NCI-H2029 (cell line): ENCODE data around the gene RPAP2.
"Not testable (repeated sequence)": the region's sequence is repeated elsewhere in the genome, so short reads cannot be mapped to it uniquely, and the experiment has no call there.

Experiments
- DNase-seq: peaks from one replicate; lab custom pipeline; 2025; lab: John Stamatoyannopoulos, UW

Gene RPAP2

GRCh38 chr1:92323473-92324453 is 24.9 kb downstream of the RPAP2 start:
- no peak for DNase-seq

GRCh38 chr1:92324784-92325183 is 25.9 kb downstream of the RPAP2 start:
- no peak for DNase-seq

GRCh38 chr1:92326681-92327080 is 27.8 kb downstream of the RPAP2 start:
- DNase-seq, result no peak

- no peak for DNase-seq
Observed at GRCh38 chr1:92327794-92328193, 28.9 kb downstream of the RPAP2 start.

- no peak for DNase-seq
Observed at GRCh38 chr1:92329347-92330129, 30.7 kb downstream of the RPAP2 start.

- no peak for DNase-seq
Observed at GRCh38 chr1:92333668-92334067, 34.8 kb downstream of the RPAP2 start.

GRCh38 chr1:92340154-92340553 is 41.3 kb downstream of the RPAP2 start:
- no peak for DNase-seq

- no peak for DNase-seq
Observed at GRCh38 chr1:92342401-92342800, 43.5 kb downstream of the RPAP2 start.

GRCh38 chr1:92343061-92343460 is 44.2 kb downstream of the RPAP2 start:
- no peak for DNase-seq

GRCh38 chr1:92346866-92347640 is 48.2 kb downstream of the RPAP2 start:
- DNase-seq, result no peak

- no peak for DNase-seq
Observed at GRCh38 chr1:92352856-92353255, 54.0 kb downstream of the RPAP2 start.

GRCh38 chr1:92354259-92354658 is 55.4 kb downstream of the RPAP2 start:
- DNase-seq, result no peak

- no peak for DNase-seq
Observed at GRCh38 chr1:92356956-92357355, 58.1 kb downstream of the RPAP2 start.

GRCh38 chr1:92359382-92359781 is 60.5 kb downstream of the RPAP2 start:
- DNase-seq, result not testable (repeated sequence)

- no peak for DNase-seq
Observed at GRCh38 chr1:92359986-92360385, 61.1 kb downstream of the RPAP2 start.

- DNase-seq, result no peak
Observed at GRCh38 chr1:92362970-92363369, 64.1 kb downstream of the RPAP2 start.

- no peak for DNase-seq
Observed at GRCh38 chr1:92363401-92363800, 64.5 kb downstream of the RPAP2 start.

GRCh38 chr1:92365378-92366039 is 66.7 kb downstream of the RPAP2 start:
- DNase-seq, result no peak

GRCh38 chr1:92366040-92366395 is 67.2 kb downstream of the RPAP2 start:
- no peak for DNase-seq

GRCh38 chr1:92367496-92367895 is 68.6 kb downstream of the RPAP2 start:
- no peak for DNase-seq

- DNase-seq, result no peak
Observed at GRCh38 chr1:92372164-92372563, 73.3 kb downstream of the RPAP2 start.

GRCh38 chr1:92374223-92374622 is 75.4 kb downstream of the RPAP2 start:
- no peak for DNase-seq
